NCI-H2227 (cell line): ENCODE measurements around the gene ABCA3.
"Not testable (repeated sequence)": the region's sequence is repeated elsewhere in the genome, so short reads cannot be mapped to it uniquely, and the experiment has no call there.

Experiments
- DNase-seq: peaks from one replicate; lab custom pipeline; 2025; ENCODE audit not compliant: unreplicated experiment; lab: John Stamatoyannopoulos, UW

The ABCA3 gene

DNA sequence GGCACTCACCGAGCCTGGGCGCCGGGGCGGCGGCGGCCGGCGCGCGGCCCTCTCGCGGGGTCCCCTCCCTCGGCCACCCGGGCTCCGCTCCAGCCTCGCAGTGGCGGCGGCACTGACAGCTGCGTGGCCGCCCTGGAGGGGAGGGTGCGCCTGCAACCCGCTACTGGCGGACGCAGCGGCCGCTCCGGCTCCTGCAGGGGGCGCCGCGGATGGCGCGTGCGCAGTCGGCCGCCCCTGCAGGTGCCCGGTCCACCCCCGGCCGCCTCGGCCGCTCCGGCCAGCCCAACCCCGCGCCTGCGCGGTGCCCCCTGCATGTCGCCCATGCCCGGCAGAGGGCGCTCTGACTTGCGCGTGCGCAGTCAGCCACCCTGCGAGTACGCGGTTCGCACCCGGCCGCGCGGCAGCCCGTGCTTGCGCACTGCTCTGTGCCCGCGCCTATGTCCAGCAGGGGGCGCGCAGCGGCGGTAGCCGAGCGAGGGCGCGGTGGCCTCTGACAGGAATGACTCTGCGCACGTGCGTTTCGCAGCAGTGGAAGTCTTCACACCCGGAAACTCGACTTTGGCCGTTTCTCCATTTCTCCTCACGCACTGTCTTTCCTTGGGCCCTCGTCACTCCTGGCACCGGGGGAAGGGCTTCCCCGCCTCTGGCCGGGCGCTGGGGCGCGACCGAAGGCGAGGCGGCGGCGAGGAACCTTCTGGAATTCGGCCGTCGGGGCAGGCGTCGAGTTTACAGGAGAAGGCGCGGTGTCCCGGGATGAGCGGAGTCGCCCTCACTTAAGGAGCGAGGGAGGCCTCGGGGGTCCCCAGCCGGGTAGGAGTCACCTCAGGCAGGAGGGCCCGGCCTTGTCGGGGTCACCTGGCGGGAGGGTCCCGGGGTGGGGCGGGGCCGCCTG is at the start of gene ABCA3:
Gene ABCA3 (minus strand): TSS at position 165 of the 892 bp plus-strand sequence. CDS start 14,262 bp downstream, outside the sequence.
- peak; percentile 97 for DNase-seq

GRCh38 chr16:2388875-2389433 is 48.4 kb upstream of the ABCA3 start:
- DNase-seq = no peak

DNA sequence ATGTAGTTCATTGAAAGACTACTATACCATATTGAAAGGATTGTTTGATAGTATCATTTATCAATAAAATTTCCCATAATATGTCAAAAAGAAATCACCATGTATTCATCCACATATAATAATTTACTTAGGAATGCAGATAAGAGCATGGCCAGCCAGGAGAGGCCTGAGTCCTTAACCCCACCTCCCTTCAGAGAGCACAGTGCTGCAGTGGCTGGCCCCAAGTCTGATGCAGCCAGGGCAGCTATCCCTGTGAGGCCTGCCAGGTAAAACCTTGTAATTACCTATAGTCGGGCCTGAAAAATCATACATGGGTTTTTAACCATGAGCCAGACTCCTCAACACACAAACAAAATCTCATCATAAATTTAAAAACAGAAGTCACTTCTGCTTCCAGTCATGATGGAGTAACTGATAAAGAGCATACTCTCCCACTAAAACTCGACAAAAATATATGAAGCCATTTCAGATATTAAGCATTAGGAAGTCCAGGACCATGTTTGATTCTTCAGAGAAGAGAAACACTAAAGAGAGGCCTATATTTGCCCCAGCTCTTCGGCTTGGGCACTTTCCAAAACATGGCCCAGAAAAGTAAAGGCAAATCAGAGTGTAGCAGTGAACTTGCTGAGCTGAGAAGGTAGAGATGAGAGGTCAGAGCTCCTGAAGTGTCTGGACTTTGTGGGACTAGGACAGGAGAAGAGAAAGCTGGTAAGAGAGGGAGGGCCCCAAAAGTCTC is 47.8 kb upstream of the ABCA3 start:
- no peak for DNase-seq

DNA sequence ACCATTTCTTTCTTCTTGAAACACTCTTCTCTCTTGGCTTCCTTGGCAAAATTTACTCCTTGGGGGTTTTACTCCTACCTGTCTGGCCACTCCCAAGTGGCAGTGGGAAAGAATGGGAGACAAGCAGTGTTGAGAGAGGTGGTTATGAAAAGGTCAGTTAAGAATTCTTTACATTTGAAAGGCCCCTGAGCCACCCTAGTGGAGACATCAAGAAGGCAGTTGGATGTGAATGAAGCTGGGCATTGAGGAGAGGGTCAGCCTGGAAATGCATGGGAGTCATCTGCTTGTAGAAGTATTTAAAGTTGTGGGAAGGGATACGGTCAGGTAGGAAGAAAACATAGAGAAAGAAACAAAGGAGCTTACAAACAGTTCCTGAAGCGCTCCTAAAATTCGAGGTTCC is 46.5 kb upstream of the ABCA3 start:
- no peak for DNase-seq

- not testable (repeated sequence) for DNase-seq
These were observed 45.5 kb upstream of the ABCA3 start for GRCh38 chr16:2385982-2386381.

DNA sequence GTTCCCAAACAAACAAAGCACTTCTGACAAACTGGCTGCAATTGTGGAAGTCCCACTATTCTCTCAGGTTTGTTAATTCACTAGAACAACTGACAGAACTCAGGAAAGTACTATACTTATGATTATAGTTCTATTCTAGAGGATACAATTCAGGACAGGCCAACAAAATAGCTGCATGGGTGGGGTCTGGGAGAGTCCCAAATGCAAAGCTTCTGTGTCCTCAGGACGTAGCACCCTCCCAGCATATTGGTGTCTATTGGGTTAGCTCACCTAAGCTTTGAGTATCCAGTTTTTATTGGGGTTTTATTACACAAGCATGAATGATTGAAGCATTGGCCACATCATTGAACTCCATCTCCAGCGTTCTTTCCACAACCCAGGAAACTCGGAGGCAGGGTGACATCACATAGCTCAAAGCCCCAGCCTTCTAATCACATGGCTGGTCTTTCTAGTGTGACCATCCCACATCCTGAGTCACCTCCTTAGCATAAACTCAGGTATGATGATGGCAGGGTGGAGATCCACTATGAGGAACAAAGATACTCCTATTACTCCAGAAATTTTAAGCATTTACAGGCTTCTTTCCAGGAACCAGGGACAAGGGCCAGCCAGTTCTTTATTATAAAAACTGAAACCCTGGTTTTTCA is 44.8 kb upstream of the ABCA3 start:
- DNase-seq = no peak

GRCh38 chr16:2384426-2384825 is 43.9 kb upstream of the ABCA3 start:
- DNase-seq = no peak

DNA sequence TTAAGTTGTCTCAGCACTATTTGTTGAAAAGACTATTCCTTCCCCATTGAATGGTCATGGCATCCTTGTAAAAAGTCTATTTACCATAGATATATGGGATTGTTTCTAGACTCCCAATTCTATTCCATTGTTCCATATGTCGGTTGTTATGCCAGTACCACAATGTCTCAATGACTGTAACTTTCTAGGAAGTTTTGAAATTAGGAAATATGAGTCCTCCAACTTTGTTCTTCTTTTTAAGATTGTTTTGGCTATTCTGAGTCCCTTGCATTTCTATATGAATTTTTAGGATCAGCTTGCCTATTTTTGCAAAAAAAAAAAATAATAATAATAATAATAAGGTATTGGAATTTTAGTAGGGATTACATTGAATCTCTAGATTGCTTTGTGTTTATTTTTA is 43.0 kb upstream of the ABCA3 start:
- DNase-seq = no peak

DNA sequence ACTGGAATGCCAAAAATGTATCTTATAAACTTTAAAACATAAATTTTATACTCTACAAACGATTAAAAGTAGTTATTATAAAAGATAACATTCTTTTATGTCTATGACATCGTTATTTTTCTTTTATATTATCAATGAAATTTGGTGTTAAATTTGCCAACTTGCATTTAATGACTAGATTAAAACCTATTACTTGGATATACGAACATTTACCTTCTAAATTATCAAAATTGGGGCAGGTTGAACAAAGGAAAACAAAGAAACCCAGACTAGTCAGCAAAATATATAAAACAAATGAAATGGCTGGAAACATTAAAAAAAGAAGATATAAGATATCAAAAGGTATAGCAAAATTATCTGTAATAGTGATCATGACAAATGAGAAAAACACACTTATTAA is 34.1 kb upstream of the ABCA3 start:
- DNase-seq = no peak

GRCh38 chr16:2373176-2373575 is 32.6 kb upstream of the ABCA3 start:
- DNase-seq = no peak

DNA sequence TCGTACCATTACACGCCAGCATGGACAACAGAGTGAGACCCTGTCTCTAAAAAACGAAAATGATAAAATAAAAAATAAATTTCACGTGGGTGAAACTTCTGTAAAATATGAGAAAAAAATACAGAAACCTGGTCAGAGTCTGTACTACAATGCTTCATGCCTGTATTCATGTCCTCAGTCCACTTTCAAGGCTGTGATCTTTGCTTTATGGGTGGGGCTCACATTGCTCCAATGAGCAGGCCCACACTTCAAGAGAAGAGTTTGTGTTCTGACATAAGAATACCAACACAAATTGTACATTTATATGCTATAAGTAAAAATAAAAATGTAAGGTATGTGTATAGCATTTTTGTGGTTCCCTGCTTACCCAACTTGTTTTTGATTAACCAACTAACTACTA is 32.2 kb upstream of the ABCA3 start:
- no peak for DNase-seq

DNA sequence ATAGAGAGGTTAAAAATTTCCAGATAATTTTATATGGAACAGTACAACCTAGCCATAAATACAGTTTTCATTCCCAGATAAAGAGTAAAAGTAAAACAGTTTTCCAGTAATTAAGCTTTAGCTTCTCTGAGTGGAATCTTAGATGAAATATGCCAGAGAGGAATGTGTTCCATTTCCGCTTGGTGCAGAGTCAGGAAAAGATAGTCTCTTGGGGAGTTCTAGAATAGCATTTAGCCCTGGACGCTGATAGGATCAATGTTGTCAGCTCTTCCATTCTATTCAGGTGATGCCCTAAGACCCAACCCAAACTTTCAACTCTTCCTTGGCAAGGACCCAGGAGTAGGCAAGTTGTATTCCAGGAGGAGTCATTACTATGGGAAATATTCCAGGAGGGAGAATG is 30.9 kb upstream of the ABCA3 start:
- no peak for DNase-seq

GRCh38 chr16:2370721-2371120 is 30.2 kb upstream of the ABCA3 start:
- DNase-seq = no peak

DNA sequence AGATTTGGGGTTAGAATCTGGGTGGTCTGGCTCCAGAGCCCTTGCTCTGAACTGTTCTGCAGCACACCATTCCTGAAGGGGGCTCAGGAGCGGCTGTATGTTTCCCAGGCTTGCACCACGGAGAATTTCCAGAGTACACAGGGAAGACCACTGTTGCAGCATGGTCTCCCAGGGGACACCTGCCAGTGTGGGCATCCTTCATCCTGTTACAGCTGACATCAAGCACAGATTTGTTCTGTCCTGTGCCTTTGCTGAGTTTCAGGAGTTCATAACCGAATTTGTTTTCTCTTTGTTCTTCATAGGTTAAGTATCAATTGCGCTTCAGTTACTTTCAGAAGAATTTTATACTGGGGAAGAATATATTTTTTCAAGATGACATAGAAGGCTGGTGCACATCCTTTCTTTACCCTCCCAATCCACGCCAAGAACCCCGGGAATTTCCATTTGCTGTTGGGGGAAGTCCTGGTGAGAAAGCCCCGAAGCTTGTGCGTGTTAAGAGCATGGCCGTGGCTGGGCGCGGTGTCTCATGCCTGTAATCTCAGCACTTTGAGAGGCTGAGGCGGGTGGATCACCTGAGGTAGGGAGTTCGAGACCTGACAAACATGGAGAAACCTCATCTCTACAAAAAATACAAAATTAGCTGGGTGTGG is 26.3 kb upstream of the ABCA3 start:
- DNase-seq = no peak

DNA sequence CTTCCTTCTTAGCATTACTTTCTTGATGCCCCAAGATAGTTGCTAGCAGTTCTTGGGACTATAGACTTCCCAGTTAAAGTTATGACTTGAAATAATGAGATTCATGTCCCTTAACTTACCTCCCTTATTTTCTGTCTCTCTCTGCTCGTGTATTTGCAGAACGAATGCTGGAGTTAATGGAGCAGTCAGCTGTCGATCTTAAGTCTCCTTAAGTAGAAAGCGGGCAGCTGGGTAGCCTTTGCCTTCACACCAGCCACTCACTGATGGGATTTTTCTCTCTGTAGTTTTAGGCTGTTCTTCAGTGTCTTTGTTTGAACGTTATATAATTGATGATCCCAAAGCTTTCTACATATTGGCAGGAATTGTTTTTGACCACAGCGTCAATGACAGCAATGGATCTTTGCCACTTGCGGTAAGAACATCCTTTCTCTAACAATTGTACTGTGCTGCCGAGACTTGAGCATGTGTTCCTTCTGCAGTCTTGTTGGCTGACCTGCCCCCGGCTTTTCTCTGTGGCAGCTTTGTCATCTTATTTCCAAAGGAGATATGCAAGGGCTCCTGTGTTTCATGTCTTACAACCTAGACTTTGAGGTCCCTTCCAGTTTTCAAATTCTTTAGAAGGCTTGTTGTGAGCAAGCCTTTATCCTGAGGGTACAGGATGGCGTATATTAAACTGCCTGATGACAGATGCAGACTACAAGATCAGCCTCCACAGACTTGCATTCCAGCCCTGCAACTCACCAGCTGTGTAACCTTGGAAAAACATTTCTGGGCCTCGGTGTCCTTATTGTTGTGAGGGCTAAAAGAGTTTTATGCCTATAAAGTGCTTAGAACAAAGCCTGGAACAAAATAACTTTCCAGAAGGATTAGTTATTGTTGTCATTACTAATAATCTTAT is 25.1 kb upstream of the ABCA3 start:
- no peak for DNase-seq

- peak; percentile 44 for DNase-seq
These were observed 24.2 kb upstream of the ABCA3 start for GRCh38 chr16:2364638-2365210.

- DNase-seq = no peak
These were observed 21.7 kb upstream of the ABCA3 start for GRCh38 chr16:2362218-2362617.

DNA sequence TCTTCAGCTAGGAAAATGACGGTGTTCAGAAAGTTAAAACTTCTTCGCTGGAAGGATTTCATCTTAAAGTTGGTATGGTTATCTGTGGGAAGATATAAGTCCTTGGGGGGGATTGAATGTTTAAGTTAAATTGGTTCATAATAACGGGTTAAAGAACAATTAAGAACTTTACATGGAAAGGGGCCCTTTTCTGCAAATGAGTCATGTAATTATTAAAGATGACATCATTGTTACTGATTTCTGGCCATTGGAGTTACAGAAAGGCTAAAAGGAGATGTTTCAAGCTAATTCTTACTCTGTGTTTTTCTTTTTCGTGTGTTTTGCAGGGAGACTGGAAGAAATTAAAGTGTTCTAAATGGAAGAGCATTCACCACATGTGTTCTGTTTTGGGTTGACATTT is 20.6 kb upstream of the ABCA3 start:
- DNase-seq = no peak

DNA sequence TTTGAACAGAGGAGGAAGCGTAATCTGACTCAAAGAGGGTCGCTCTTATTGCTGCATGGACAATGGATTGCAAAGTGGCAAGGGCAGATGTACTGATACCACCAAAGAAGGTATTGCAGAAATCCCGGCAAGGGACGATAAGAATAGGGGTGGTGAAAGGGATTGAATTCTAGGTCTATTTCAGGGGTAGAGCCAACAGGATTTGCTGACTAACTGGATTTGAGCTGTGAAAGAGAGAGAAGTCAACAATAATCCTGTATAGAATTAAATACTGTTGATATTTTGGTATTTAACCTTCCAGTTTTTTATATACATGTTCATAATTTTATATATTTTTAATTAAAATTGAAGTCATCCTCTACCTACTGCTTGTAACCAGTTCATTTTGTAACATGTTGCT is 19.4 kb upstream of the ABCA3 start:
- DNase-seq = no peak

DNA sequence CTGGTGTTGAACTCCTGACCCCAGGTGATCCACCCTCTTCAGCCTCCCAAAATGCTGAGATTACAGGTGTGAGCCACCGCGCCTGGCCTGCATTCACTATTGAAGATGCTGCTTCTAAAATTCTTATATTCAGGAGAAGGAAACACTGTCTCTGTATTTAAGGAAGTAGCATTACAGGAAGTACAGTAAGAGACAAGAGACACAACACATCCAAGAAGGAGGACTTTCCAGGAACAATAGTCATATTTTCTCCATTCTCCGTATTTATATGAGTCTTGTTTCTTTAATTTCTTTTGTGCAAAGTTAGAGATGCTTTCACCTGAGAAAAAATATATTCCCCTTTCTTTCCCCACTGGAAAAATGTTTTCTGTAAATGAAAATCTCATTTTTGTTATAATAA is 18.3 kb upstream of the ABCA3 start:
- no peak for DNase-seq
